Thyroid gland (tissue), 4 donors: ENCODE data around the gene CCDC88B. TPM values are rescaled to one million over a fixed set of nuclear protein-coding genes. Genes with fewer than 3 reads are reported as not detected.

Experiments used
- DNase-seq, 2 donors: peaks; one replicate each; pipeline ENCODE4 v3.0.0-alpha.2; 2019
- H3K27ac ChIP-seq, 3 donors: fragments of 200-600 bp; sonication (generic); 1 replicate in 2 of 3; 2 replicates in 1 of 3; pipeline ENCODE4 v1.5.1; 2016 to 2019; ENCODE audit warnings: mild to moderate bottlenecking in 1 of 3, moderate library complexity in 1 of 3
- H3K27me3 ChIP-seq: fragments of 200-600 bp; sonication (generic); one replicate; pipeline ENCODE4 v1.5.1; 2019
- H3K36me3 ChIP-seq, 2 donors: fragments of 200-600 bp; sonication (generic); one replicate each; pipeline ENCODE4 v1.5.1; 2016 to 2019
- H3K4me1 ChIP-seq, 2 donors: fragments of 200-600 bp; sonication (generic); one replicate each; pipeline ENCODE4 v1.5.1; 2017 to 2019
- H3K4me3 ChIP-seq, 3 donors: fragments of 200-600 bp; sonication (generic); replicated peaks in 1 of 3; 1 replicate in 2 of 3; 2 replicates in 1 of 3; pipeline ENCODE4 v1.5.1; 2016; ENCODE audit warnings: mild to moderate bottlenecking in 1 of 3
- H3K9me3 ChIP-seq: fragments of 200-600 bp; sonication (generic); one replicate; pipeline ENCODE4 v1.5.1; 2017
- CTCF ChIP-seq, 6 experiments: fragments of 200-600 bp in 3 of 6; fragments of 450-650 bp in 3 of 6; sonication (generic) in 3 of 6; IDR thresholded peaks; one replicate each; pipeline ENCODE4 v1.5.1; 2016 to 2019; ENCODE audit warnings: antibody characterized with exemption in 6 of 6, mild to moderate bottlenecking in 2 of 6, inconsistent platforms in 1 of 6, moderate library complexity in 1 of 6
- POLR2A ChIP-seq, 2 donors: fragments of 450-650 bp; IDR thresholded peaks; one replicate each; pipeline ENCODE4 v1.6.1; 2017; ENCODE audit warnings: antibody characterized with exemption in 2 of 2, mild to moderate bottlenecking in 2 of 2, moderate library complexity in 1 of 2
- WGBS, 2 donors: methylation state at CpG; one replicate each; pipeline ENCODE4 v1.1.5; 2017; 5-methylcytosine and 5-hydroxymethylcytosine counted together
- intact Hi-C: fragments of 100-400 bp; cut with DNase I; formaldehyde crosslinking; loops from one replicate; pipeline ENCODE4 v1.15.1; 2023
- total RNA-seq, 4 donors: library from RNA; depleted of rRNA; stranded (reverse); fragments of >200 nt; gene quantifications; one replicate each; pipeline ENCODE4 v1.2.3, GENCODE V29; 2016

CCDC88B gene
- total RNA-seq, 4 donors from 2014 or later, result 2.8 to 7.0 (median 3.6) TPM

DNA sequence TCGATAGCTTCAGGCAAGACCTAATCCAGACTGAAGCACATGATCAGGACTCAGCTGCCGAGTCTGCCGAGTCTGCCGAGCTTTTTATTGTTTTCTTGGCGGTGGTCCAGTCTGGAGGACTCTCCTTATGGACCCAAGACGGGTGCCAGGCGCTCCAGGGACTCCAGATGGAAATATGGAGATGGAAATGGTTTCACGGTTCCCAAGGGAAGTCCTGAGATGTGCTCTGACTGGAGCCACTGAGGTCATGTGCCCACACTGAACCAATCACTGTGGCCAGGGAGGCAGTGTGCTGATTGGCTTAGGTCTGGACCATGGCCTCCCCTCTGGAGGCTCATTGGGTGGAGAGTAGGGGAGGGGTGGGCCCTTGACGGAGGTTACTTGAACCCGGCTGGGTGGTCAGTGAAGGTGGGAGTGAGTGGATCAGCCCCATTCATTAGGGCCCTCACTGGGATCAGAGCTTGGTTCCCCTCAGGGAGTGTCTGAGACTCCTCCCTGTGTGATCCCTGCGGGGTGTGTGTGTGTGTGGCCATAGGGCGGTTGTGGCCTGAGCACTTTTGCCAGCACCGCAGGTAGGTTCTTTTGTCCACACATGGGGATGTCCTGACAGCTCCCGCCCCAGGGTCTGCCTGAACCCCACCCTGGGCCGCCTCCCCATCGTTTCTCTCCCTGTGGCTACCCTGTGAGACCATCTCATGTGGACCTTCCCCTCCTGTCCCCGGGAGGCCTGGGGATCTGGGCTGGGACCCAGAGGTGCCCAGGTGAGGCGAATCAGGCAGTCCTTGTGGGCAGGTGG is 33.0 kb downstream of the CCDC88B start:
- TF ChIP-seq POLR2A (IDR thresholded peaks at IDR 0.05) (no peak), CTCF (IDR thresholded peaks at IDR 0.05) (no peak)
- Histone ChIP-seq H3K9me3 (no peaks in the 10 kb centered on the region), H3K36me3 (peaks cover 5 to 14% of the 10 kb centered on the region in 2 donors), H3K27ac (no peak overlapping the region), H3K4me1 (no peaks in the 10 kb centered on the region), H3K27me3 (no peaks in the 10 kb centered on the region), H3K4me3 (no peak overlapping the region)
- no peak for DNase-seq
- intact Hi-C loops, result no loop called here
- 69 to 79% methylated on average over 16 to 18 of the region's 18 CpGs for WGBS, 2 donors

- 78% methylated on average over 5 of the region's 5 CpGs for whole genome bisulfite sequencing, 2 donors
- H3K36me3 ChIP-seq, result peaks cover 0 to 8% of the 10 kb centered on the region in 2 donors
- intact Hi-C loops, result no loop called here
Measured at GRCh38 chr11:64373598-64373974, 33.6 kb downstream of the CCDC88B start.

DNA sequence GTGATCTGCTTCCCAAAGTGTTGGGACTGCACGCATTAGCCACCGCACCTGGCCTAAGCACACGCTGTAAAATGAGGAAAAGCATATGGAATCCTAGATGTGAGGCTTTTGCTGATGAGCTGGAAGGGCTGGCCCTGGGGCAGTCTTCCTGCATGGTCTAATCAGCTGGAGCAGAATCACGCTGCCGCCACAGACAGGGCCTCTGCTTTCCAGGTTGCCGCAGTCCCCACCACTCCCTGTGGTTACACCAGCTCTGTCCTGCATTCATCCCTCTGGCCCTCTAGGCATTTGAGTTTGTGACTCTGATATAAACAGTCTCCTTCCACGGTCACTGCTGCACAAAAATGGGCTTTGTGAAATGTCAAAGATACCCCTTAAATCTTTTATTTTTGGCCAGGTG is 36.1 kb downstream of the CCDC88B start:
- no peaks in the 10 kb centered on the region for H3K27me3 ChIP-seq
- H3K9me3 ChIP-seq, result no peaks in the 10 kb centered on the region
- no peaks in the 10 kb centered on the region for H3K36me3 ChIP-seq
- TF ChIP-seq POLR2A (IDR thresholded peaks at IDR 0.05), result no peak
- TF ChIP-seq CTCF (IDR thresholded peaks at IDR 0.05), result no peak
- H3K4me1 ChIP-seq, result no peaks in the 10 kb centered on the region
- intact Hi-C loops, result no loop called here
- no peak overlapping the region for H3K4me3 ChIP-seq
- 95% methylated on average over 7 of the region's 7 CpGs for WGBS, 2 donors
- DNase-seq, result no peak
- H3K27ac ChIP-seq, result no peak overlapping the region

More at GRCh38 chr11:64373598-64373974, 33.6 kb downstream of the CCDC88B start:
- no peak for DNase-seq
- Histone ChIP-seq H3K27ac (no peak overlapping the region), H3K9me3 (no peaks in the 10 kb centered on the region), H3K27me3 (no peaks in the 10 kb centered on the region), H3K4me1 (no peaks in the 10 kb centered on the region), H3K4me3 (no peak overlapping the region)
- TF ChIP-seq POLR2A (IDR thresholded peaks at IDR 0.05) (no peak), CTCF (IDR thresholded peaks at IDR 0.05) (no peak)

DNA sequence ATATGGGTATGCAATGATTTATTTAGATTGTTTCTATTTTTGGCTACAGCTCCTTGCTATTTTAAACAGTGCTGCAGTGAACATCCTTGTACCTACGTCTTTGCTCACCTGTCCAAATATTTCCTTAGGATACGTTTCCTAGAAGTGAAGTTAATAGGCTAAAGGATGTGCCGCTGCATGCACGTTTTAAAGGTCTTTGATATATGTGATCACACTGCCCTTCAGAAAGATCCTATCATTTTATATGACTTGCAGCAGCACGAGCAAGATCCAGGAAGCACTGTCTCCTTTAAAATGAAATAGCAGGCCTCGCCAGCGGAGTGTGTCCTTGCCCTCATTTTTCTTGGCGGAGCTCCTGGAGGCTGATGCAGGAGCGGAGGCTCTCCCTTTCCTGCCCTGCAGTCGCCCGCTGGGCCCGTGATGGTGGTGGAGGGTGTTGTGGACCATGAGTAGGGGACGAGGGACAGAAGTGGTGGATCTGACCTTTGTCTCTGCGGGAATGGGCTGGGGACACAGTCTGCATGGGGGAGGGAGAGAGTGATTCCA is 38.4 kb downstream of the CCDC88B start:
- Histone ChIP-seq H3K36me3 (no peaks in the 10 kb centered on the region), H3K27me3 (no peaks in the 10 kb centered on the region), H3K4me1 (no peaks in the 10 kb centered on the region), H3K27ac (no peak overlapping the region), H3K4me3 (no peak overlapping the region), H3K9me3 (no peaks in the 10 kb centered on the region)
- no peak for TF ChIP-seq CTCF (IDR thresholded peaks at IDR 0.05)
- TF ChIP-seq POLR2A (IDR thresholded peaks at IDR 0.05), result no peak
- intact Hi-C loops, result no loop called here
- WGBS, 2 donors, result 31 to 36% methylated on average over 14 of the region's 14 CpGs
- DNase-seq, result peak; percentile 38 to 55

DNA sequence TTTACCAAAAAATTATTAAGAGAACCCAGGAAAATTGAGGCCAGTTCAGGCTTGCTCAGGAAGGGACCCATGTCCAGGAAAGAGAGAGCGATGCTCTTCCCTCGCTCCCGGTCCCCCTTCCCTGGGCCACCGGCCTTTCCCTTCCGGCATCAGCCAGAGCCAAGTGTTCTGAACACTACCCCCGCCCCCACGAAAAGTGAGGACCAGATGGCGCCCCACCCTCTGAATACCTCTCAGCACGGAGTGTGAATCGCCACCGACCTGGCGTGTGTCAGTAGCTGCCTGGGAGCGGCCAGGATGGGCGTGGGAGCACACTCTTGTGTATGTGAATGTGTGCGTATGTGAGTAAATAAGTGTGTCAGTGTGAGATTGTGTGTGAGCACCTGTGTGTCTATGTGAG is 39.2 kb downstream of the CCDC88B start:
- no peaks in the 10 kb centered on the region for H3K9me3 ChIP-seq
- intact Hi-C loops, result no loop called here
- no peak for TF ChIP-seq CTCF (IDR thresholded peaks at IDR 0.05)
- TF ChIP-seq POLR2A (IDR thresholded peaks at IDR 0.05), result no peak
- H3K36me3 ChIP-seq, result no peaks in the 10 kb centered on the region
- 82 to 87% methylated on average over 15 of the region's 15 CpGs for WGBS, 2 donors
- no peak overlapping the region for H3K4me3 ChIP-seq
- DNase-seq, result no peak
- no peak overlapping the region for H3K27ac ChIP-seq
- H3K4me1 ChIP-seq, result no peaks in the 10 kb centered on the region
- H3K27me3 ChIP-seq, result no peaks in the 10 kb centered on the region
